OCI-LY3 (cell line): ENCODE data around the gene SLC25A40.

Source experiments
- EZH2phosphoT487 ChIP-seq: fragments of 200-600 bp; shearing (Covaris generic); IDR thresholded peaks from 2 replicates; pipeline ENCODE4 v1.6.1; 2018; ENCODE audit warnings: antibody characterized with exemption, mixed run types, low read depth
- TF ChIP-seq, protein P1 (sequence below): fragments of 200-600, 300-600 bp; sonication (generic); IDR thresholded peaks from 2 replicates; pipeline ENCODE4 v1.5.1; 2014; ENCODE audit warnings: antibody characterized with exemption, low read length, low read depth

DNA sequence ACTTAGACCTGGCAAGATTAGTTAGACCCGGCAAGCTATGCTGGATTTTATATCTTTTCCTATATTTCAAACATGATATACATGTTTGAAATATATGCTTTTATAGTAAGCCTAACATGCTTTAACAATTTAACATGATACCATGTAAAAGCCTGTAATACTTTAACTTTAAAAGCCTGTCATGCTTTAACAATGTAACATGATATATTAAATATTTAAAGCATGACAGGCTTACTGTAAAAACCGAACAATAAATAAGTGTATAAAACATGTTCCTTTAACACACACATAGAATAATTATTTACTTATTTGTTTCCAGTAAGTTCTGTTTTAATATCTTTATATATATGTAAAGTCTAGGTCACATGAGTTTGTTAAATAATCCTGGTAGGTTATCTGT lies 65.4 kb downstream of the SLC25A40 start:
- TF ChIP-seq, protein P1, sequence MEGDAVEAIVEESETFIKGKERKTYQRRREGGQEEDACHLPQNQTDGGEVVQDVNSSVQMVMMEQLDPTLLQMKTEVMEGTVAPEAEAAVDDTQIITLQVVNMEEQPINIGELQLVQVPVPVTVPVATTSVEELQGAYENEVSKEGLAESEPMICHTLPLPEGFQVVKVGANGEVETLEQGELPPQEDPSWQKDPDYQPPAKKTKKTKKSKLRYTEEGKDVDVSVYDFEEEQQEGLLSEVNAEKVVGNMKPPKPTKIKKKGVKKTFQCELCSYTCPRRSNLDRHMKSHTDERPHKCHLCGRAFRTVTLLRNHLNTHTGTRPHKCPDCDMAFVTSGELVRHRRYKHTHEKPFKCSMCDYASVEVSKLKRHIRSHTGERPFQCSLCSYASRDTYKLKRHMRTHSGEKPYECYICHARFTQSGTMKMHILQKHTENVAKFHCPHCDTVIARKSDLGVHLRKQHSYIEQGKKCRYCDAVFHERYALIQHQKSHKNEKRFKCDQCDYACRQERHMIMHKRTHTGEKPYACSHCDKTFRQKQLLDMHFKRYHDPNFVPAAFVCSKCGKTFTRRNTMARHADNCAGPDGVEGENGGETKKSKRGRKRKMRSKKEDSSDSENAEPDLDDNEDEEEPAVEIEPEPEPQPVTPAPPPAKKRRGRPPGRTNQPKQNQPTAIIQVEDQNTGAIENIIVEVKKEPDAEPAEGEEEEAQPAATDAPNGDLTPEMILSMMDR, result no peak
- TF ChIP-seq EZH2phosphoT487, result no peak
